ENCODE measurements around the gene SNAPC4.

The SNAPC4 gene

DNA sequence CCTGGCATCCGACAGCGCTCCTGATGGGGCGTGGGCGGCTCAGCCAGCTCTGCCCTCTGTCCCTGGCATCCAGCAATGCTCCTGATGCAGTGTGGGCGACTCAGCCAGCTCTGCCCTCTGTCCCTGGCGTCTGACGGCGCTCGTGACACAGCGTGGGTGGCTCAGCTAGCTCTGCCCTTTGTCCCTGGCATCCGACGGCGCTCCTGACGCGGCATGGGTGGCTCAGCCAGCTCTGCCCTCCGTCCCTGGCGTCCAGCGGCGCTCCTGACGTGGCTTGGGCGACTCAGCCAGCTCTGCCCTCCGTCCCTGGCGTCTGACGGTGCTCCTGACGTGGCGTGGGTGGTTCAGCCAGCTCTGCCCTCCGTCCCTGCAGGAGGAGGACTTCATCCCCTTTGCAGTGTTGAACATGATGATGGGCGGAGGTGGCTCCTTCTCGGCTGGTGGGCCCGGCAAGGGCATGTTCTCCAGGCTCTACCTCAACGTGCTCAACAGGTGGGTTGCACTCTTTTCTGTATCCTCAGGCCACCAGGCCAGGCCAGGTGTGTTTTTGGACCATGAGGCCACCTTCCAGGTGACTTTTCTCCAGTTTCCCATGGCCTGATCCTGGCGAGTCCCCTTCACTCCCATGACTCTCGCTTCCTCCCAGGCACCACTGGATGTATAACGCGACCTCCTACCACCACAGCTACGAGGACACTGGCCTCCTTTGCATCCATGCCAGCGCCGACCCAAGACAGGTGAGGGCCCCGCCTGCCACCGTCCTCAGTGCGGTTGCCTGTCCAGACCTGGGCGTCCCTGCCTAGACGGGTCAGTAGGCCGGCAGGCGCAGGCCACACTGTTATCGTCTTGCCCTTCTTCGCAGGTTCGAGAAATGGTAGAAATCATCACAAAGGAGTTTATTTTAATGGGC lies 18.5 kb upstream of the SNAPC4 start:
- DNase-seq: no peak
- POLR2A ChIA-PET: interaction anchor here (0.5 kb wide), 1 partner anchor 12 kb away, joined by 3 read pairs; no protein-coding TSS in a partner anchor
- Histone ChIP-seq H3K36me3 (ENCODE audit: control insufficient read depth in 4 of 4, insufficient read depth in 4 of 4, low read length in 3 of 4) (peaks cover 19 to 94% (median 71%) of the 10 kb centered on the region in 4 experiments), H3K4me1 (ENCODE audit: control extremely low read depth in 1 of 4, control insufficient read depth in 4 of 4, insufficient read depth in 4 of 4, low read length in 3 of 4) (no peaks in the 10 kb centered on the region), H3K27ac (ENCODE audit: insufficient read depth in 1 of 2, low read depth in 1 of 2, low read length in 2 of 2, poor library complexity in 1 of 2, severe bottlenecking in 2 of 2) (no peak overlapping the region), H3K4me3 (ENCODE audit: control insufficient read depth in 1 of 7, extremely low read depth in 1 of 7, insufficient read depth in 4 of 7, low read depth in 2 of 7, low read length in 6 of 7) (no peak overlapping the region), H3K27me3 (replicated peaks in 2 of 5; ENCODE audit: control insufficient read depth in 4 of 5, insufficient read depth in 5 of 5, low read length in 4 of 5) (no peaks in the 10 kb centered on the region), H3K9me3 (ENCODE audit: control extremely low read depth in 1 of 5, control insufficient read depth in 4 of 5, insufficient read depth in 2 of 5, low read depth in 1 of 5, low read length in 4 of 5) (no peaks in the 10 kb centered on the region)
- CTCF ChIA-PET: interaction anchor here (1.2 to 1.4 kb wide), 2 partner anchors 11 to 20 kb away, joined by 3 read pairs; no protein-coding TSS in a partner anchor
- WGBS (ENCODE audit: insufficient coverage): 98% methylated on average over 43 of the region's 48 CpGs

DNA sequence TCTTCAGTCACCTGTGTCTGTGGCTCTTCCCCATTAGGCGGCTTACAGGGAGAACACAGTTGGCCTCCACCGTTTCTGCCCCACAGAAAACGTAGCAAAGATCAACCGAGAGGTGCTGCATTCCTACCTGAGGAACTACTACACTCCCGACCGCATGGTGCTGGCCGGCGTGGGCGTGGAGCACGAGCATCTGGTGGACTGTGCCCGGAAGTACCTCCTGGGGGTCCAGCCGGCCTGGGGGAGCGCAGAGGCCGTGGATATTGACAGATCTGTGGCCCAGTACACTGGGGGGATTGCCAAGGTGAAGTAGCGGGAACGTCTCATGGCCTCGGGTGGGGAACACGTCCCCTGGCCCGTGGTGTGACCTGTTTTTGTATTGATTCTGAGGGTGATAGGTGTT lies 16.9 kb upstream of the SNAPC4 start:
- no peak overlapping the region for H3K27ac ChIP-seq (ENCODE audit: insufficient read depth in 1 of 2, low read depth in 1 of 2, low read length in 2 of 2, poor library complexity in 1 of 2, severe bottlenecking in 2 of 2)
- no peaks in the 10 kb centered on the region for H3K27me3 ChIP-seq (replicated peaks in 2 of 5; ENCODE audit: control insufficient read depth in 4 of 5, insufficient read depth in 5 of 5, low read length in 4 of 5)
- no peaks in the 10 kb centered on the region for H3K9me3 ChIP-seq (ENCODE audit: control extremely low read depth in 1 of 5, control insufficient read depth in 4 of 5, insufficient read depth in 2 of 5, low read depth in 1 of 5, low read length in 4 of 5)
- no peak overlapping the region for H3K4me3 ChIP-seq (ENCODE audit: control insufficient read depth in 1 of 7, extremely low read depth in 1 of 7, insufficient read depth in 4 of 7, low read depth in 2 of 7, low read length in 6 of 7)
- peaks cover 0 to 3% (median 1%) of the 10 kb centered on the region in 4 experiments for H3K4me1 ChIP-seq (ENCODE audit: control extremely low read depth in 1 of 4, control insufficient read depth in 4 of 4, insufficient read depth in 4 of 4, low read length in 3 of 4)
- WGBS (ENCODE audit: insufficient coverage): 99% methylated on average over 18 of the region's 19 CpGs
- ChIA-PET POLR2A (no interaction called here), CTCF (no interaction called here)
- H3K36me3 ChIP-seq (ENCODE audit: control insufficient read depth in 4 of 4, insufficient read depth in 4 of 4, low read length in 3 of 4): peaks cover 22 to 90% (median 69%) of the 10 kb centered on the region in 4 experiments
- no peak for DNase-seq

DNA sequence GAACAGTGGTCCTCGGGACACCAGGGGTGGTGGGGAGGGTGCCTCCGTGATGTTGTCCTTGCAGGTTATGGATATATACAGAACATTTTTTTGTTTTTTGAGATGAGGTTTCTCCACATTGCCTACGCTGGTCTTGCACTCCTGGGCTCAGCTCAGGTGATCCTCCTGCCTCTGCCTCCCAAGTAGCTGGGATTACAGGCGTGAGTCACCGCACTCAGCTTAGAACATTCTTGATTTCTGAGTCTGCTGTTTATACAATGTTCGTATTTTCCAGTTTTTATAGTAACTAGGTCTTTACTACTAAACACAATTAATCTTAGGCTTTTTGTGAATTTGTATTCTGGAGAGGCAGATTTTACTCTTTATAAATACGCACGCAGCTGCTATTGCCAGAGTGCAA lies 16.5 kb upstream of the SNAPC4 start:
- DNase-seq: no peak
- no peak overlapping the region for H3K4me3 ChIP-seq (ENCODE audit: control insufficient read depth in 1 of 7, extremely low read depth in 1 of 7, insufficient read depth in 4 of 7, low read depth in 2 of 7, low read length in 6 of 7)
- ChIA-PET CTCF (interaction anchor here (0.7 kb wide), 1 partner anchor 19 kb away, joined by 3 read pairs; no protein-coding TSS in a partner anchor), POLR2A (no interaction called here)
- H3K4me1 ChIP-seq (ENCODE audit: control extremely low read depth in 1 of 4, control insufficient read depth in 4 of 4, insufficient read depth in 4 of 4, low read length in 3 of 4): peaks cover 0 to 8% (median 6%) of the 10 kb centered on the region in 4 experiments
- WGBS (ENCODE audit: insufficient coverage): 100% methylated on average over 4 of the region's 8 CpGs
- H3K27ac ChIP-seq (ENCODE audit: insufficient read depth in 1 of 2, low read depth in 1 of 2, low read length in 2 of 2, poor library complexity in 1 of 2, severe bottlenecking in 2 of 2): no peak overlapping the region
- H3K27me3 ChIP-seq (replicated peaks in 2 of 5; ENCODE audit: control insufficient read depth in 4 of 5, insufficient read depth in 5 of 5, low read length in 4 of 5): no peaks in the 10 kb centered on the region
- H3K36me3 ChIP-seq (ENCODE audit: control insufficient read depth in 4 of 4, insufficient read depth in 4 of 4, low read length in 3 of 4): peaks cover 23 to 88% (median 66%) of the 10 kb centered on the region in 4 experiments
- no peaks in the 10 kb centered on the region for H3K9me3 ChIP-seq (ENCODE audit: control extremely low read depth in 1 of 5, control insufficient read depth in 4 of 5, insufficient read depth in 2 of 5, low read depth in 1 of 5, low read length in 4 of 5)

DNA sequence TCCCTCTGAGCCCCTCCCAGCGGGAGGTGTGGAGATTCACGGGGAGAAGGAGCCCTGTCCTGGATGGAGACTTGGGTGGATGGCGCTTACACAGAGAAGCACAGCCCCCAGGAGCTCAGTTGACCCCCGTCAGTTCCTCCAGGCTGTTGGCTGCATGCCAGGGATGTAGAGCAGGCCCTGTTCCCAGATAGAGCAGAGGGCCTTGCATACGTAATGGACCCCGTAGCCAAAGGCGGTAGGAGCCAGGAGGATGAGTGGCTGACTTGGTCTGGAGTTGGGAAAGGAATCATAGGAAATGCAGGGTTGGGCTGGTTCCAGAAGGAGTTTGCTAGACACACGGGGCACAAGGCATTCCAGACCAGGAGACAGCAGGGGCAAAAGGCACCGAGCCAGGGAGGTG lies 13.0 kb upstream of the SNAPC4 start:
- Histone ChIP-seq H3K36me3 (ENCODE audit: control insufficient read depth in 4 of 4, insufficient read depth in 4 of 4, low read length in 3 of 4) (peaks cover 10 to 64% (median 45%) of the 10 kb centered on the region in 4 experiments), H3K9me3 (ENCODE audit: control extremely low read depth in 1 of 5, control insufficient read depth in 4 of 5, insufficient read depth in 2 of 5, low read depth in 1 of 5, low read length in 4 of 5) (no peaks in the 10 kb centered on the region), H3K27ac (ENCODE audit: insufficient read depth in 1 of 2, low read depth in 1 of 2, low read length in 2 of 2, poor library complexity in 1 of 2, severe bottlenecking in 2 of 2) (no peak overlapping the region), H3K4me3 (ENCODE audit: control insufficient read depth in 1 of 7, extremely low read depth in 1 of 7, insufficient read depth in 4 of 7, low read depth in 2 of 7, low read length in 6 of 7) (no peak overlapping the region), H3K27me3 (replicated peaks in 2 of 5; ENCODE audit: control insufficient read depth in 4 of 5, insufficient read depth in 5 of 5, low read length in 4 of 5) (no peaks in the 10 kb centered on the region), H3K4me1 (ENCODE audit: control extremely low read depth in 1 of 4, control insufficient read depth in 4 of 4, insufficient read depth in 4 of 4, low read length in 3 of 4) (peaks cover 2 to 28% (median 21%) of the 10 kb centered on the region in 4 experiments)
- CTCF ChIA-PET: interaction anchor here (1.0 to 1.4 kb wide), 2 partner anchors 11 to 73 kb away, joined by 3 to 5 read pairs; no protein-coding TSS in a partner anchor
- no peak for DNase-seq
- WGBS (ENCODE audit: insufficient coverage): 93% methylated on average over 7 of the region's 9 CpGs
- POLR2A ChIA-PET: no interaction called here

DNA sequence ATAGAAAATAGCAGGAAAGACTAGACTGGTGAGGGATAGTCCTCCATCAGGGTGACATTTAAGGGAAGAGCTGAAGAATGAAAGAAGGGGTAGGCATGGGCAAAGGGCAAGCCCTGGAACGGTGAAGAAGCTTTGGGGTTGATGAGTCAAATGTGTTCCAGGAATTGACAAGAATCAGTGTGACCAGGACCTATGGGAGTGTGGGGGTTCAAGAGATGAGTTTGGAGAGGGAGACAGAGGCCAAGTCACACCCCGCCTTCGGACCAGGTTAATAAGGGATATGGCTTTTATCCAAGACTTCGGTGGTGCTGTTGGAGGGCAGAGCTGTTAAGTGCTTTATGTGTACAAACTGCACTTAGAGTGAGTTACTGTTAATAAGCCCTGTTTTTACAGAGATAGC lies 11.4 kb upstream of the SNAPC4 start:
- Histone ChIP-seq H3K4me3 (ENCODE audit: control insufficient read depth in 1 of 7, extremely low read depth in 1 of 7, insufficient read depth in 4 of 7, low read depth in 2 of 7, low read length in 6 of 7) (peak overlapping the region; percentile 81 to 97 (median 90)), H3K27ac (ENCODE audit: insufficient read depth in 1 of 2, low read depth in 1 of 2, low read length in 2 of 2, poor library complexity in 1 of 2, severe bottlenecking in 2 of 2) (peak overlapping the region; percentile 89 to 97), H3K4me1 (ENCODE audit: control extremely low read depth in 1 of 4, control insufficient read depth in 4 of 4, insufficient read depth in 4 of 4, low read length in 3 of 4) (peaks cover 2 to 28% (median 21%) of the 10 kb centered on the region in 4 experiments), H3K9me3 (ENCODE audit: control extremely low read depth in 1 of 5, control insufficient read depth in 4 of 5, insufficient read depth in 2 of 5, low read depth in 1 of 5, low read length in 4 of 5) (no peaks in the 10 kb centered on the region), H3K27me3 (replicated peaks in 2 of 5; ENCODE audit: control insufficient read depth in 4 of 5, insufficient read depth in 5 of 5, low read length in 4 of 5) (no peaks in the 10 kb centered on the region), H3K36me3 (ENCODE audit: control insufficient read depth in 4 of 4, insufficient read depth in 4 of 4, low read length in 3 of 4) (peaks cover 9 to 62% (median 44%) of the 10 kb centered on the region in 4 experiments)
- ChIA-PET POLR2A (no interaction called here), CTCF (no interaction called here)
- DNase-seq: no peak
- 83% methylated on average over 4 of the region's 4 CpGs for WGBS (ENCODE audit: insufficient coverage)

DNA sequence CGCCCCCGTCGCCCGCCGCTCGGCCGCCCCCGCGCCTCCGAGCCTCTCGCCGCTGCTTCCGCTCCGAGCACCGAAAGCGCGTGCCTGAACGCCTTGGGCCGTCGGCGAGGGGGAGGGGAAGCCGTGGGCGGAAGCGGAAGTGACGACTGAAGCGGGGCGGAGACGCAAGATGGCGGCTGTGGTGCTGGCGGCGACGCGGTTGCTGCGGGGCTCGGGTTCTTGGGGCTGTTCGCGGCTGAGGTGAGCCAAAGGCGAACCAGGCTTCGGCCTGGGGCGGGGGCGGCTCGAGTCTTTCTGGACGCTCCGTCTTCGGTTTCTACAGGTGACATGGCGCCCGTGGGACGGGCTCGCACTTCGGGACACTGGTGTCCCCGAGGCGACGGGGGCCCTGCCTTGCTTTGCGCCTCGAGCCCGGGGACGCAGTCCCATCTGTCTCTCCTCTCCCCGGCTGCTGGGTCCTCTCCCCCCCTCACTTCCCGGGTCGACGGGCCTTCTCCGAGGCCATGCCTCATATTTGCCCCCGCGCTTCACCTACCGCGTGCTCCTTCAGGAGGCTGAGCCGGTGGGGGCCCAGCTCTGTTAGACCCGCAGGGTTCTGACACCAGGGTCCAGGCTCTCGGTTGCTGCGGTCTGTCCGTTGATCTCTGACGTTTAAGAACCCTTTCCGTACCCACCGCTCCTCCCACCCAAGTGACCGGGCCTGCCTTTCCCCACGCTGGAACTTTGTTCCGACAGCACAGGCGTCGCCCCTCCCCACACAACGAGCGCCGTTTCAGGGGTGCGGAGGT lies 10.7 kb upstream of the SNAPC4 start, which contains the start of the genes ENTR1 and PMPCA:
TSS of gene ENTR1 (minus strand) at position 115 of the 788 bp plus-strand sequence. CDS start 217 bp downstream, outside the sequence.
TSS of gene PMPCA (plus strand) at position 159 of the 788 bp plus-strand sequence. CDS start at position 170, 11 bp downstream.
- ChIA-PET POLR2A (no interaction called here), CTCF (interaction anchor here (0.9 to 1.7 kb wide), 3 partner anchors 10 to 47 kb away, joined by 3 to 8 read pairs (median 4); partner anchors contain the start of gene DNLZ)
- WGBS (ENCODE audit: insufficient coverage): under 1% methylated on average over 64 of the region's 83 CpGs
- no peaks in the 10 kb centered on the region for H3K27me3 ChIP-seq (replicated peaks in 2 of 5; ENCODE audit: control insufficient read depth in 4 of 5, insufficient read depth in 5 of 5, low read length in 4 of 5)
- H3K9me3 ChIP-seq (ENCODE audit: control extremely low read depth in 1 of 5, control insufficient read depth in 4 of 5, insufficient read depth in 2 of 5, low read depth in 1 of 5, low read length in 4 of 5): no peaks in the 10 kb centered on the region
- H3K4me1 ChIP-seq (ENCODE audit: control extremely low read depth in 1 of 4, control insufficient read depth in 4 of 4, insufficient read depth in 4 of 4, low read length in 3 of 4): peaks cover 2 to 28% (median 21%) of the 10 kb centered on the region in 4 experiments
- peak within 1 kb of the TSS; percentile 89 to 97 for H3K27ac ChIP-seq (ENCODE audit: insufficient read depth in 1 of 2, low read depth in 1 of 2, low read length in 2 of 2, poor library complexity in 1 of 2, severe bottlenecking in 2 of 2)
- H3K4me3 ChIP-seq (ENCODE audit: control insufficient read depth in 1 of 7, extremely low read depth in 1 of 7, insufficient read depth in 4 of 7, low read depth in 2 of 7, low read length in 6 of 7): peak within 1 kb of the TSS; percentile 81 to 97 (median 90)
- DNase-seq: peak; percentile 88 to 95 (median 94)
- peaks cover 12 to 62% (median 45%) of the 10 kb centered on the region in 4 experiments for H3K36me3 ChIP-seq (ENCODE audit: control insufficient read depth in 4 of 4, insufficient read depth in 4 of 4, low read length in 3 of 4)

Measured in common myeloid progenitor, CD34-positive (primary cell).